ENCODE results near the gene BAIAP2. TPM values are rescaled to one million over a fixed set of nuclear protein-coding genes. Genes with fewer than 3 reads are reported as not detected.

Gene BAIAP2
- total RNA-seq, 1 donor from 2014 or later: 51.4 TPM

GRCh38 chr17:81026266-81027036, 8.5 kb upstream of the BAIAP2 start:
- FAIRE-seq (no peak), DNase-seq (ENCODE audit: low read depth) (no peak)
- no peak for TF ChIP-seq EZH2 (IDR thresholded peaks at IDR 0.05; ENCODE audit: insufficient read depth, low read length)
- no peak for TF ChIP-seq CTCF (IDR thresholded peaks at IDR 0.05; ENCODE audit: insufficient read depth, low read depth, low read length)
- Mint-ChIP-seq H3K36me3 (ENCODE audit: low read depth, unreplicated experiment) (no peaks in the 10 kb centered on the region), H3K9me3 (ENCODE audit: unreplicated experiment) (peaks cover 3% of the 10 kb centered on the region), H3K4me3 (ENCODE audit: unreplicated experiment) (peak overlapping the region; percentile 2), H3K4me1 (ENCODE audit: low read depth, unreplicated experiment) (no peaks in the 10 kb centered on the region), H3K27me3 (ENCODE audit: low read depth, unreplicated experiment) (peaks cover 23% of the 10 kb centered on the region), H3K27ac (ENCODE audit: unreplicated experiment) (no peak overlapping the region)
- Histone ChIP-seq H3K9me3 (ENCODE audit: insufficient read depth, low read depth, low read length) (peaks cover 4% of the 10 kb centered on the region), H3K9ac (ENCODE audit: low read length) (no peak overlapping the region), H3K27me3 (ENCODE audit: insufficient read depth, low read length) (peaks cover 18% of the 10 kb centered on the region), H2AFZ (ENCODE audit: low read depth, low read length) (no peak overlapping the region), H3K27ac (ENCODE audit: low read depth, low read length) (no peak overlapping the region), H3K36me3 (ENCODE audit: insufficient read depth, low read length) (no peaks in the 10 kb centered on the region), H3K4me3 (ENCODE audit: insufficient read depth, low read depth, low read length) (no peak overlapping the region), H3K4me1 (ENCODE audit: insufficient read depth, low read length) (no peaks in the 10 kb centered on the region), H3K4me2 (ENCODE audit: low read length) (peak overlapping the region; percentile 12), H3K79me2 (ENCODE audit: insufficient read depth, low read length) (no peaks in the 10 kb centered on the region), H4K20me1 (ENCODE audit: insufficient read depth, low read length) (no peaks in the 10 kb centered on the region)

GRCh38 chr17:81027038-81027437, 7.9 kb upstream of the BAIAP2 start:
- H3K4me3 ChIP-seq (ENCODE audit: insufficient read depth, low read depth, low read length): no peak overlapping the region
- H2AFZ ChIP-seq (ENCODE audit: low read depth, low read length): no peak overlapping the region
- no peak overlapping the region for H3K9ac ChIP-seq (ENCODE audit: low read length)
- H3K4me1 ChIP-seq (ENCODE audit: insufficient read depth, low read length): no peaks in the 10 kb centered on the region
- H3K27me3 ChIP-seq (ENCODE audit: insufficient read depth, low read length): peaks cover 18% of the 10 kb centered on the region
- Mint-ChIP-seq H3K27ac (ENCODE audit: unreplicated experiment) (no peak overlapping the region), H3K4me1 (ENCODE audit: low read depth, unreplicated experiment) (no peaks in the 10 kb centered on the region), H3K4me3 (ENCODE audit: unreplicated experiment) (peak overlapping the region; percentile 2), H3K36me3 (ENCODE audit: low read depth, unreplicated experiment) (peaks cover under 1% of the 10 kb centered on the region), H3K9me3 (ENCODE audit: unreplicated experiment) (peaks cover 3% of the 10 kb centered on the region), H3K27me3 (ENCODE audit: low read depth, unreplicated experiment) (peaks cover 24% of the 10 kb centered on the region)
- no peaks in the 10 kb centered on the region for H4K20me1 ChIP-seq (ENCODE audit: insufficient read depth, low read length)
- no peaks in the 10 kb centered on the region for H3K79me2 ChIP-seq (ENCODE audit: insufficient read depth, low read length)
- no peak for FAIRE-seq
- TF ChIP-seq CTCF (IDR thresholded peaks at IDR 0.05; ENCODE audit: insufficient read depth, low read depth, low read length) (no peak), EZH2 (IDR thresholded peaks at IDR 0.05; ENCODE audit: insufficient read depth, low read length) (no peak)
- H3K4me2 ChIP-seq (ENCODE audit: low read length): no peak overlapping the region
- H3K36me3 ChIP-seq (ENCODE audit: insufficient read depth, low read length): no peaks in the 10 kb centered on the region
- peaks cover 4% of the 10 kb centered on the region for H3K9me3 ChIP-seq (ENCODE audit: insufficient read depth, low read depth, low read length)
- DNase-seq (ENCODE audit: low read depth): no peak
- no peak overlapping the region for H3K27ac ChIP-seq (ENCODE audit: low read depth, low read length)
